ENCODE results near the gene IQGAP3. TPM values are rescaled to one million over a fixed set of nuclear protein-coding genes. Genes with fewer than 3 reads are reported as not detected.

The IQGAP3 gene
- total RNA-seq, 2 donors from 2014 or later, result 28.6 to 36.9 TPM

GRCh38 chr1:156530006-156530405 is 42.4 kb downstream of the IQGAP3 start:
- no peak overlapping the region for H3K27ac Mint-ChIP-seq
- H3K4me3 ChIP-seq (ENCODE audit: low read length), result no peak overlapping the region
- no peak overlapping the region for H3K9ac ChIP-seq (ENCODE audit: extremely low read depth, low read length, poor library complexity, severe bottlenecking)
- TF ChIP-seq, protein P1, sequence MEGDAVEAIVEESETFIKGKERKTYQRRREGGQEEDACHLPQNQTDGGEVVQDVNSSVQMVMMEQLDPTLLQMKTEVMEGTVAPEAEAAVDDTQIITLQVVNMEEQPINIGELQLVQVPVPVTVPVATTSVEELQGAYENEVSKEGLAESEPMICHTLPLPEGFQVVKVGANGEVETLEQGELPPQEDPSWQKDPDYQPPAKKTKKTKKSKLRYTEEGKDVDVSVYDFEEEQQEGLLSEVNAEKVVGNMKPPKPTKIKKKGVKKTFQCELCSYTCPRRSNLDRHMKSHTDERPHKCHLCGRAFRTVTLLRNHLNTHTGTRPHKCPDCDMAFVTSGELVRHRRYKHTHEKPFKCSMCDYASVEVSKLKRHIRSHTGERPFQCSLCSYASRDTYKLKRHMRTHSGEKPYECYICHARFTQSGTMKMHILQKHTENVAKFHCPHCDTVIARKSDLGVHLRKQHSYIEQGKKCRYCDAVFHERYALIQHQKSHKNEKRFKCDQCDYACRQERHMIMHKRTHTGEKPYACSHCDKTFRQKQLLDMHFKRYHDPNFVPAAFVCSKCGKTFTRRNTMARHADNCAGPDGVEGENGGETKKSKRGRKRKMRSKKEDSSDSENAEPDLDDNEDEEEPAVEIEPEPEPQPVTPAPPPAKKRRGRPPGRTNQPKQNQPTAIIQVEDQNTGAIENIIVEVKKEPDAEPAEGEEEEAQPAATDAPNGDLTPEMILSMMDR (conservative IDR thresholded peaks at IDR 0.05), result no peak
- no peaks in the 10 kb centered on the region for H3K9me3 ChIP-seq (ENCODE audit: control insufficient read depth, low read length)
- peaks cover 4% of the 10 kb centered on the region for H3K4me1 Mint-ChIP-seq
- H3K9me3 Mint-ChIP-seq, result no peaks in the 10 kb centered on the region
- no peak overlapping the region for H3K4me3 Mint-ChIP-seq
- WGBS, 2 experiments (ENCODE audit: insufficient coverage in 1 of 2, insufficient read length in 1 of 2), result 97 to 98% methylated on average over 17 to 18 of the region's 18 CpGs
- no peak overlapping the region for H3K27ac ChIP-seq (ENCODE audit: low read depth, low read length)
- H3K36me3 ChIP-seq (ENCODE audit: control insufficient read depth, insufficient read depth, low read length), result peaks cover 56% of the 10 kb centered on the region
- peaks cover 58% of the 10 kb centered on the region for H3K36me3 Mint-ChIP-seq (ENCODE audit: low read depth)
- DNase-seq, result no peak
- no peaks in the 10 kb centered on the region for H3K27me3 Mint-ChIP-seq (ENCODE audit: insufficient read depth)
- no peaks in the 10 kb centered on the region for H3K4me1 ChIP-seq (ENCODE audit: control insufficient read depth, insufficient read depth, low read length)
- H3K27me3 ChIP-seq (ENCODE audit: control insufficient read depth, insufficient read depth, low read length, poor library complexity, severe bottlenecking), result no peaks in the 10 kb centered on the region

DNA sequence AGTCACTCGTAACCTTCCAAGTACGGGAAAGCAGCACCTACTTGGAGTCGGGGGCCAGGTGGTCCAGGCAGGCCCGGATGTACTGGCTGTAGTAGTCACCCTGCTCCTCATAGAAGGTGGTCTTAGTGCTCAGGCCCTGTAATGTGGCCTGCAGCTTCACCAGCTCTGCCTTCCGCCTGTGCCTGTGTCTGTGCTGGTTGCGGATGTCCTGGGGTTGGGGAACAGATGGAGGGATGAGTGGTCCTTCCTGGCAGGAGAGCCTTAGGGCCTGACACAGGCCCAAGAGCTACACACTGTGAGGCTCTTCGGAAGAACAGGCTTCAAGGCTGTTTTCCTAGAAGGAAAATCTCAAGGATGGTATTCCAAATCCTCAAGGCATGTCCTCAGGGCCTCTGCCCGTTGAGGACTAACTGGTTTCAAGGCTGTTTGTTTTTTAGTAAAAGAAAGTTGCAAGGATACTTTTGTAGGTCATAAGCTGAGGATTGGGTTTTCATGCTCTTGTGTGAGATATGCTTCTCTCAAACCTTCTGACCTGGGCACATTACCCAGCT is 43.4 kb downstream of the IQGAP3 start:
- H3K27me3 Mint-ChIP-seq (ENCODE audit: insufficient read depth), result no peaks in the 10 kb centered on the region
- DNase-seq, result no peak
- peaks cover 54% of the 10 kb centered on the region for H3K36me3 Mint-ChIP-seq (ENCODE audit: low read depth)
- H3K27me3 ChIP-seq (ENCODE audit: control insufficient read depth, insufficient read depth, low read length, poor library complexity, severe bottlenecking), result no peaks in the 10 kb centered on the region
- no peaks in the 10 kb centered on the region for H3K4me1 ChIP-seq (ENCODE audit: control insufficient read depth, insufficient read depth, low read length)
- H3K9me3 Mint-ChIP-seq, result no peaks in the 10 kb centered on the region
- no peak overlapping the region for H3K4me3 ChIP-seq (ENCODE audit: low read length)
- no peak overlapping the region for H3K27ac Mint-ChIP-seq
- H3K27ac ChIP-seq (ENCODE audit: low read depth, low read length), result no peak overlapping the region
- no peak overlapping the region for H3K4me3 Mint-ChIP-seq
- H3K9me3 ChIP-seq (ENCODE audit: control insufficient read depth, low read length), result no peaks in the 10 kb centered on the region
- H3K36me3 ChIP-seq (ENCODE audit: control insufficient read depth, insufficient read depth, low read length), result peaks cover 47% of the 10 kb centered on the region
- TF ChIP-seq, protein P1 (conservative IDR thresholded peaks at IDR 0.05), result no peak
- 94 to 96% methylated on average over 5 to 8 of the region's 8 CpGs for WGBS, 2 experiments (ENCODE audit: insufficient coverage in 1 of 2, insufficient read length in 1 of 2)
- peaks cover 4% of the 10 kb centered on the region for H3K4me1 Mint-ChIP-seq
- H3K9ac ChIP-seq (ENCODE audit: extremely low read depth, low read length, poor library complexity, severe bottlenecking), result no peak overlapping the region

DNA sequence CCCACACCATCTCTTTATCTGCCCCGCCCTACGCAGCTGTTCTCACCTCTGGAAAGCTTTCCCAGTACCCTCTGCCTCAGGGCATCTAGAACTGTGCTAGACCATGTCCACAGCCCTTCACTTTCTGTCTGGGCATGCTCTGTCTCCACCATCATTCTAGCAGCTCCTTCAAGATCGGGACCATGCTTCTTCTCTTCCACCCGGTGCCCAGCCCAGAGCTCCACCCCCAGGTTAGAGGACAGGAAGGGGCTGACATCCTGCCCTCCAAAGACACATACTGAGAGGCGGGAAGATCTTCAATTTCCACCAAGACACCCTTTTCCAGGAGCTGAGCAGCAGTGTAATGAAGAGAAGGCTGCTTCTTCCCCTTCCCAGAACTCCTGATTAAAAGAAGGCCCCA is 44.1 kb downstream of the IQGAP3 start:
- Mint-ChIP-seq H3K36me3 (ENCODE audit: low read depth) (peaks cover 47% of the 10 kb centered on the region), H3K9me3 (no peaks in the 10 kb centered on the region), H3K27me3 (ENCODE audit: insufficient read depth) (no peaks in the 10 kb centered on the region), H3K4me1 (peaks cover 4% of the 10 kb centered on the region), H3K27ac (no peak overlapping the region), H3K4me3 (no peak overlapping the region)
- no peak overlapping the region for H3K4me3 ChIP-seq (ENCODE audit: low read length)
- no peak for DNase-seq
- no peaks in the 10 kb centered on the region for H3K9me3 ChIP-seq (ENCODE audit: control insufficient read depth, low read length)
- no peak overlapping the region for H3K9ac ChIP-seq (ENCODE audit: extremely low read depth, low read length, poor library complexity, severe bottlenecking)
- H3K36me3 ChIP-seq (ENCODE audit: control insufficient read depth, insufficient read depth, low read length), result peaks cover 41% of the 10 kb centered on the region
- no peak overlapping the region for H3K27ac ChIP-seq (ENCODE audit: low read depth, low read length)
- 94 to 100% methylated on average over 2 to 5 of the region's 5 CpGs for WGBS, 2 experiments (ENCODE audit: insufficient coverage in 1 of 2, insufficient read length in 1 of 2)
- TF ChIP-seq, protein P1 (conservative IDR thresholded peaks at IDR 0.05), result no peak
- no peaks in the 10 kb centered on the region for H3K27me3 ChIP-seq (ENCODE audit: control insufficient read depth, insufficient read depth, low read length, poor library complexity, severe bottlenecking)
- H3K4me1 ChIP-seq (ENCODE audit: control insufficient read depth, insufficient read depth, low read length), result no peaks in the 10 kb centered on the region

Measured in endodermal cell (in vitro differentiated cells).